Fibroblast of skin of right quadriceps (primary cell): ENCODE measurements around the gene KIFBP.
"Not testable (repeated sequence)": the region's sequence is repeated elsewhere in the genome, so short reads cannot be mapped to it uniquely, and the experiment has no call there.

Experiments
- DNase-seq: peaks from one replicate; pipeline ENCODE4 v3.0.0-alpha.2; 2013

The KIFBP gene

DNA sequence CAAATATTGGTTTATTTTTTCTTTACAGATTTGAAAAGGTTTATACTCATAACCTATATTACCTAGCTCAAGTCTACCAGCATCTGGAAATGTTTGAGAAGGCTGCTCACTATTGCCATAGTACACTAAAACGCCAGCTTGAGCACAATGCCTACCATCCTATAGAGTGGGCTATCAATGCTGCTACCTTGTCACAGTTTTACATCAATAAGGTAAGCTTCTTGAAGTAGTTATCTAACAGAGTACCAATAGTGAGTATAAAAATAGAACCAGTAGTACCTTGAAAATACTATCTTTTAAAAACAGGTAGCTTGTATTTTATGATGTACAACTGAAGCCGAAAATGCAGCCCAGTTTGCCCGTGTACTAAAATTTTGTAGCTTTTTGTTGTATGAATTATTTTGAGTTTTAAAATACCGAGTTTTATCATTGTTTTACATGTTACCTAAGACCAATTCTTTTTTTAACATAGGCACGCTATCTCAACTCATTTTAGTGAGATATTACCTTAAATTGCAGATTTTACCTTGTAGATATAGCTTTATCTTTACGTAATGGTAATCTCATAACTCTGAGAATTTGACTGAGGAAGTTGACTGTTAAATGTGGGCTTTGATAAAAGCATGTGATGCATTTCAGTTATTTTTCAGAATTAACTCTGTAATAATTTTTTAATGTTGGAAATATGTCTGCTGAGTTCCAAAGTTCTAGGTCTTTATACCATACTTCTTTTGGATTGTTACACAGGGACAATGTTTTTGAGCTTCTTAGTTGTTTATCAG lies 17.3 kb downstream of the KIFBP start:
- no peak for DNase-seq

DNA sequence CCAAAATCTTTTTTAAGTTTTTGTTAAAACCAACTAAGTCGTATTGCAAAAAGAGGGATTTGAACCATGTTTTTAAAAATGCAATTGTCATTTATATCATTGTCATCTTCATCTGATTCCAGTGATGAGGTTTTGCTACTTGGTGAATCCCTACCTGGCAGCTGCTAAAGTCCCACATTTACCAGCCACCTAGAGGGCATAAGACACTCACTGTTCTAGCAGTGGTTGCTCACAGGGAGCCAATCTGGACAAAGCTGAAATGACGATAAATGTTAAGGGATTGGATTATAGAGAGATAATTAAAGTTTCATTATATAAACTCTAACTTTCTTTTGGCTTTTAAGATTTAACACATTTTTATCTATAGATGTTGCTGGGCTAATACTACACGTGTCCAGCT lies 18.7 kb downstream of the KIFBP start:
- no peak for DNase-seq

DNA sequence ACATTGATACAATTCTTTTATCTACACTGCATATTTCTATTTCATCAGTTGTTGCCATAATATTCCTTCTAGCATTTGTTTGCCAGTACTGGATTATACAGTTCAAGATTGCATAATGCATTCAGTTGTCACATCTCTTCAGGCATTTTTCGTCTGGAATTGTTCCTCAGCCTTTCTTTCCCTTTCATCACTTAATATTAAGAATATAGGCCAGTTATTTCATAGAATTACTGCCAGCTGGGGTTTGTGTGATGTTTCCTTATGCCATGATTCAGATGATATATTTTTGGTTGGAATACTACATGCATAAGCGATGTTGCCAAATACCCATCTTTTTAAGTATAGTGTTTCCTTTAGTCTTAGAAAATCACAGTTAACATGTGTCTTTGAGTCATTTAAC lies 20.8 kb downstream of the KIFBP start:
- peak; percentile 25 for DNase-seq

DNA sequence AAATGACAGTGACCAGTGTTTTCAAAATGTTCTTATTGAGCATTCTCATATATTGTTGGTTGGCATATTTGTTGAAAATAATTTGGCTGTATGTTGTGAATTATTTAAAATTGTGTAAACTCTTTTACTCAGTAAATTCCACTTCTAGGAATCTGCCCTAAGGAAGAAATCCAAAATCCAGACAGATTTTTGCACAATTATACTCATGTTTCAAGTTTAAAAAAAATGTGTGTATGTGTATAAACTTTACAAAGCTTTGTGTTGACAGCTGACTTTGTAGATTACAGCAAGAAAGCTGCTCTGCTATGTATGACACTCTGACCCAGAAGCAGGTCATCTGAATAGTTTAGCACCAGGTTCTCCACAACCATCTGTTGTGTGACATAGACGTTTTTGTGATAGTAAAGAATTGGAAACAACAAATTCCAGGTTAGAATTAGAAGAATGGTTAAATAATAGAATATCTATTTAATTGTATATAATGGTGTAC lies 21.6 kb downstream of the KIFBP start:
- no peak for DNase-seq

DNA sequence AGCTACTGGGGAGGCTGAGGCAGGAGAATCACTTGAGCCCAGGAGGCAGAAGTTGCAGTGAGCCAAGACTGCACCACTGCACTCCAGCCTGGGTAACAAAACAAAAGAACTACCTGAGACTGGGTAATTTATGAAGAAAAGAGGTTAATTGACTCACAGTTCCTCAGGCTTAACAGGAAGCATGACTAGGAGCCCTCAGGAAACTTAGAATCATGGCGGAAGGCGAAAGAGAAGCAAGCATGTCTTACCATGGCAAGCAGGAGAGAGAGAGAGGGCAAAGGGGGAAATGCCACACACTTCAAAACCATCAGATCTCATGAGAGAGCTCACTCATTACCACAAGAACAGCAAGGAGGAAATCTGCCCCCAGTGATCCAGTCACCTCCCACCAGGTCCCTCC lies 24.2 kb downstream of the KIFBP start:
- not testable (repeated sequence) for DNase-seq

DNA sequence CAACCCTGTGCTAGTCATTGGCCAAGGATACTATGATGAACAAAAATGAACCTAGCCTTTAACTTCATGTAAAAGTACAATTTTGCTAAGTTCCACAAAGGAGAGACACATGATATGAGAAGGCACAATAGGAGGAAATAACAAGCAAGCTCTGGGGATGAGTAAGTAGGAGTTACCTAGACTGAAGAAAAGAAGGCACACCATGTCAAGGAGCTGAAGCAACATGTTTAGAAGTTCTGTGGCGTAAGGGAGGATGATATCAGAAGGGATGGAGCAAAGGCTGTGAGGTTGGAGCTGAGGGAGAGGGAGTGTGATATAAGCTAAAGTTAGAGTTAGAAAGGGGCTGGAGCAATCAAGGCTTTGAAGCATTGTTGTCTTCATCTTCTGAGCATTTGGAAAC lies 25.6 kb downstream of the KIFBP start:
- no peak for DNase-seq

DNA sequence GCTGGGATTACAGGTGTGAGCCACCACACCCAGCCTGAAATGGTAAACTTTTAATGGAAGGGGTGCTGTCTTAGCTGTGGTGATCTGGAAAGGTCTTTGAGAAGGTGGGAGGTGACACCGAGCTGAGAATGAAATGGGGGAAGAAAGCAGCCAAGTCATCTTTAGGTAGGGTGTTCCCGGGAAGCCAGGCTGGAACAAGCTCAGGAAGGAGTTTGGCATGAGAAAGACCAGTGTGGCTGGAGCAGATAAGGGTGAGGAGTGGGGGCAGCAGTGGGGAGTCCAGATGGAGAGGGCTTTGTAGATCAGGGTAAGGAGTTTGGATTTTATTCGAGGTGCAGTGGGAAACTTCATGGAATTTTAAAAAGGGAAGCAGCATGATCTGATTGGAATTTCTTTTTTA lies 30.0 kb downstream of the KIFBP start:
- DNase-seq, result no peak

DNA sequence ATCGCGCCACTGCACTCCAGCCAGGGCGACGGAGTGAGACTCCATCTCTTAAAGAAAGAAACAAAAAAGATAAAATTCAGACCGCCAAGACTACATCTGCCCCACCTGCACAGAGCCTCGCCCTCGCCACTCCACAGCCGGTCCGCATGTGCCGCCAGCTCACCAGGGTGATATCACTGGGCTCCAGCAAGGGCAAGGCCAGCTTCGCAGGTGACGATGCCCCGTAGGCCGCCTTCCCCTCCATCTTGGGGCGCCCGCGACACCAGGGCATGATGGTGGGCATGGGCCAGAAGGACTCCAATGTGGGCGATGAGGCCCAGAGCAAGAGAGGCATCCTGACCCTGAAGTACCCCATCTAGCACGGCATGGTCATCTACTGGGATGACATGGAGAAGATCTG lies 34.0 kb downstream of the KIFBP start:
- no peak for DNase-seq

DNA sequence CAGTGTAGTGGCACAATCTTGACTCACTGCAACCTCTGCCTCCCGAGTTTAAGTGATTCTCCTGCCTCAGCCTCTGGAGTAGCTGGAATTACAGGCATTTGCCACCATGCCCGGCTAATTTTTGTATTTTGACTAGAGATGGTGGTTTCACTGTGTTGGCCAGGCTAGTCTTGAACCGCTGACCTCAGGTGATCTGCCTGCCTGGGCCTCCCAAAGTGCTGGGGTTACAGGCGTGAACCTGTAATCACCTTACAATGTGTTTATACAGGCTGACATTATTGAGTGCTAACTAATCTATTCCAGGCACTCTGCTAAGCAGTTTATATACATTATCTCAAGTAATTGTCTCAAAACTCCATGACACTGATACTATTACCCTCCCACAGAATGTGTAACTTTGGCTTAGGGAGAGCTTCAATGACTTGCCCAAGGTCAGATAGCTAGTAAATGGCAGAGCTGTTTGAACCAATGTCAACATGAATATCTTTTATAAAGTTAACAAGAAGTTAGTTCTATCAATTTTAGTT lies 36.8 kb downstream of the KIFBP start:
- no peak for DNase-seq

DNA sequence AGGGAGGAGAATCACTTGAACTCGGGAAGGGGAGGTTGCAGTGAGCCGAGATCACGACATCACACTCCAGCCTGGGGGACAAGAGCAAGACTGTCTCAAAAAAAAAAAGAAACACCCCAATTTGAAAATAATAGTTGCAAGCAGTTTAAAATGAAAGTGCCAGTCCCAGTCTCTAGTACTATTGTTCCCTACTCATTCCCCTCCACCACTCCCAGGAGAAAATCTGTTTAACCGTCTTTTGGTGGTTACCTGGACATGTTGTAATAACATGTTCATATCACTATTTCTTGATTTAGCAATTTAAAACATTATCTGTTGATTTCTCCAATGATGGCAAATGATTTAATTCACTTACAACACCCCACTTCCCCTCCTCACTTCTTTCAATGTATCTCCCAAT lies 44.7 kb downstream of the KIFBP start:
- DNase-seq, result no peak

DNA sequence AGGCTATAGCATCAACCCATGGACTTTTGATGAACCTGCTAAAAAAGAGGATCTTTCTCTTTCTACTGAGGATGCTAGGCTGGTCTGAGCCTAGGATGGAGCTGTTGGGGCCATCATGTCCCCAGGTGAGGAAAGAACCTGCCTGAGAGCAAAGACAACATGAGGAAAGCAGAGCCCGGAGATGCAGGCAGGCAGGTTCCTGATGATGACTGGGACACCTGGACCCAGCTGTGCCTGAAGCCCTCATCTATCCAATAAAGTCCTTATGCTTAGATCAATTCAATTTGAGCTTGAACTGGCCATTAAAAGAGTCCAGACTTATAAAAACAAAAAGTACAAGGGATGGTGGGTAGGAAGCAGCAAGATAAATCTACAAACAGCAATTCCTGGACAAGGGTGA lies 48.9 kb downstream of the KIFBP start:
- DNase-seq, result no peak

DNA sequence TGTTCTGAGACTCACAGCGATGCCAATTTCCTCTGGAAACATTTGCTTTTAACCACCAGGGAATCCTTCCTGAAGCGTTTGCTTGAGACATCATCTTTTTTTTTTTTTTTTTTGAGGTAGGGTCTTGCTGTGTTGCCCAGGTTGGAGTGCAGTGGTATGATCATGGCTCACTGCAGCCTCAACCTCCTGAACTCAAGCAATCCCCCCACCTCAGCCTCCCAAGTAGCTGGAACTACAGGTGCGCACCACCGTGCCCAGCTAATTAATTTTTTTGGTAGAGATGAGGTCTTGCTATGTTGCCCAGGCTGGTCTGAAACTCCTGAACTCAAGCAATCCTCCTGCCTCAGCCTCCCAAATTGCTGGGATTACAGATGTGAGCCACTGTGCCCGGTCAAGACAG lies 52.3 kb downstream of the KIFBP start:
- not testable (repeated sequence) for DNase-seq

DNA sequence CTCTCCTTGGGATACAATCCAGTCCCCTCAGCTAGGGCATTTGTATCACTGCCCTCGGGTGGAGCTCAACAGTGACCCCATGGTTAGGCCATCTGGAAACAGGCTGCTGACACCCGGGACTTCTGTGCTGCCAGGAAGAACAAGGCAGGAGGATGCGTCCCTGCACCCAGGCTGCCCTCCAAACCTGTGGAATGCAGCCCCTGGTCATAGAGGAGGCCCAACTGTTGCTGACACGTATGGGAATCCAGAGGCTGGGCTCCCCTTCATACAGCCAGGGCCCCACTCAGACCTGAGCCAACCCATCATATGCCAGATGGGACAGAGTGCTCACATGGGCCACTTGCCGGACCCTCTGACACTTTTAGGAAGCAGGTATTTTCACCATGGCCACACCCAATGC lies 53.8 kb downstream of the KIFBP start:
- DNase-seq, result no peak

DNA sequence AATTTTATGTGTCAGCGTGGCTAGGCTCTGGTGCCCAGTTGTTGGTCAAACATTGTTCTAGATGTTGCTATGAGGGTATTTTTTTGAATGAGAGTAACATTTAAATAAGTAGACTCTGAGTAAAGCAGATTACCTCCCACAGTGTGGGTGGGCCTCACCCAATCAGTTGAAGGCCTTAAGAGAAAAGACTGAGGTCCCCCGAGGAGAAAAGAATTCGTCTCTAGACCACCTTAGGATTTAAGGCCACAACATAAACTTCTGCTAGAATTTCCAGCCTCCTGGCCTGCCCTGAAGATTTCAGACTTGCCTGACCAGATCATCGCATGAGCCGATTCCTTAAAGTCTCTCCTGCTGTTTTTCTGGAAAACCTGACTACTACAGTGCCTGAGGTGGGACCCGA lies 54.2 kb downstream of the KIFBP start:
- DNase-seq, result no peak

DNA sequence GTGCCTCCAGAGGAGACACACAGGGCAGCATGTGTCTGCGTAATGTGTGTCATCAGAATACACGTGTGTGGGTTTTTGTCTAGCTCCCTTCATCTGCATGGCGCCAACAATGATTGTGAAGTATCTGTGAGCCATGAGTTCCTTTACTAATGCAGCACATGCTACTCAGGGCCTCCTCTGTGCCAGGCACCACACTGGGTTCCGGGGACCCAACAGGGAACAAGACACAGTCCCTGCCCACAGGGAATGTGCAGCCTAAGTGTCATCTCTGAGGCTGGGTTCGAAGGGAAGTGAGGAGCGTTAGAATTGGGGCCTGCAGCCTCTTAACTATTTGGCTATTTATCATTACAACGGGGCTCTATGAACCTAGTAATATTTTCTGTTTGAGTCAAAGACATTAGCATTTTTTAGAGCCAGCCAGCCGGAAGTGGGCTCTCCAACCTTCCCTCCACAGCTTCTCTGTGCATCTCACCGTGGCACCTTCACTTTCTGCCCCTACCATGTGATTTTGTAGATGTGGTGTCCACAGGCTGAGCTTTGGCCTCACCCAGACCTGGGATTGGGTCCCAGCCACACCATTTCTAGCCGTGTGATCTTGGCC lies 55.4 kb downstream of the KIFBP start:
- no peak for DNase-seq

DNA sequence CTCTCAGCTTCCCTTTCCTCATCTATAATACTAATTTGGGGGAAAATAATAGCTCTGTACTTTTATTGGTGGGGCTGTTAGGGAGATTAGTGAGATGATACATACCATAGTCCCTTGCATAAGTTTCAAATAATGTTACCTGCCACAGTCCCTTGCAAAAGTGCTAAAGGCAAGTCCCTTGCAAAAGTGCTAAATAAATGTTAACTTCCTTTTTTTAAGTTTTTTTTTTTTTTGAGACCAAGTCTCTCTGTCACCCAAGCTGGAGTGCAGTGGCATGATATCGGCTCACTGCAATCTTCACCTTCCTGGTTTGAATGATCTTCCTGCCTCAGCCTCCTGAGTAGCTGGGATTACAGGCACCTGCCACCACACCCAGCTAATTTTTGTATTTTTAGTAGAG lies 55.9 kb downstream of the KIFBP start:
- DNase-seq, result no peak

DNA sequence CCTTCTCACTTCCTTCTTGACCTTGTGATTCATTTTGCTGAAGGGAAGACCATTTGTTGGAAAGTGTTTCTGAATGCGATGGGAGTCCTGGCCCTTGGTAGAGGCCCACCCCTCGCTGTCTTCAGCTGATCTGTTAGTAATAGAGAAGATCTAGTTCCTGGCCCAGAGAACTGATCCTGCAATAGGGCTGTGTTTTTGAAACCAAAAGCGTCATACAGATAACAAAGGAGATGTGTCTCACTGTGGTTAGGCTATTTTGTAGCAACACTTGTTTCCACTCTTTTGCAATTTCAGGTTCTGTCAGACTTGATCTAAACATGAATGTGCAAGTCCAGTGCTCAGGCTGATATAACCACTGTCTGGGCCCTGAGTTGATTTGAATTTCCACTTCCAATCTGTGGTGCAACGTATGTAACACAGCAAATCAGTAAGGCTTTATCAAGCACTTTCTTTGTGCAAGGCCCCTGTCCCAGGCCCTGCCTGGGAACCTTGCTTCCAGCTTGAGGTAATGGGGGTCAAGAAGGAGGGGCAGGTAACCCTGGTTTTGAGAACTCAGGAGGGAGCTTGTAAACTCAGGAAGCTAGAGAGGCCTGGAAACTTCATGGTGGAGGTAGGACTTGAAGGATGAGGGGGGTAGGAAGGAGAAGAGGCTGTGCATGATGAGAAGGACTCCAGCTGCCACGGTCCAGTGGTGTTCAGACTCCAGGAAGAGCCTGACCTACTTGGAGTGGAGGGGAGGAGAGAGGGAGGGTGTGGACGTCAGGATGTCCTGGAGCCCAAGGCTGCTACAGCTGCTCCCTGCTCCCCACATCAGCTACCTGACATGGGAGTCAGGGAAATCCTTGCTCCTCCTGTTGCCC lies 57.1 kb downstream of the KIFBP start:
- DNase-seq, result no peak

DNA sequence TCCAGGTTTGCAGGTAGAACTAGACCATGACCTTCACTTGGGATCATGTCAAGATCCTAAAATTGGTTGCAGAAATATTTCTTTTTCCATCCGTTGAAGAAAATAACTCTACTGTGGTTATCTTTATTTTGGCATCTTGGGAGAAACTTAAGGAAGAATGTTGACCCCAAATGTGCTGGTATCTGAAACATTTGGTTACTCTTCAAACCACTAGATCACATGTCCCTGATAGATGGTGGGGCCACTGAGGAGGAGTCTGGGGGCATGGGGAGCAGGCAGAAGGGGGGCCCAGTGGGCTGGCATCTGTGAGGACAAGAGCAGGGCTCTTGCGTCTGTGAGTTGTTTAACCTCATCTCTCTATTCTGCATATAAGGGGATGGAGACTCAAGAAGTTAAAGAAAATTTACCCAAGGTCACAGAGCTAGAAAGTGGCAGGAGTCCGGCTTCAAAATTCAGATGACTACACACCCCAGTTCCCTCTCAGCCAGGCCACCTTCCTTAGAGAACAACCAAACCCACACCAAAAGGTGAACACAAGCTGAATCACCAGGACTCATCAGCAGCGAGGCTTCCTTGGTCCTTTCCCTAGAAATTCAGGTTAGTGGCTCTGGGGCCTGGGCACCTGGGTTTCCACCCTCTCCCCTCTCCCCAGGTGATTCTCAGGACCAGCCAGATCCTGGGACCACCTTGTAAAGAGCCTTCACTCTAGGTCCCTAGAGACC lies 58.7 kb downstream of the KIFBP start:
- DNase-seq, result no peak

DNA sequence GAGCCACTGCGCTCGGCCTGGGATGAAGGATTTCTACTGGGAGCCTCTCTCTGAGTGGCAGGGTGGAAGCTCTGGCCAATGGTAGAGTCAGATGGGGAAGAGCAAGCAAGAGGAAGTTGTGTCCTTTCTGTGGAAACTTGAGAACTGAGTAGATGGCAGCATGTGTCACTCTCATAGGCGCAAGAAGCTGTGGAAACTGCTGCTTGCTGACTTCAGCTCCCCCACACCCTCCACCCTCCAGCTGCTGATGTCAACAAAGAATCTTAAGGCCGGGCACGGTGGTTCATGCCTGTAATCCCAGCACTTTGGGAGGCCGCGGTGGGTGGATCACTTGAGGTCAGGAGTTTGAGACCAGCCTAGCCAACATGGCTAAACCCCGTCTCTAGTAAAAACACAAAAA lies 59.5 kb downstream of the KIFBP start:
- peak; percentile 39 for DNase-seq

DNA sequence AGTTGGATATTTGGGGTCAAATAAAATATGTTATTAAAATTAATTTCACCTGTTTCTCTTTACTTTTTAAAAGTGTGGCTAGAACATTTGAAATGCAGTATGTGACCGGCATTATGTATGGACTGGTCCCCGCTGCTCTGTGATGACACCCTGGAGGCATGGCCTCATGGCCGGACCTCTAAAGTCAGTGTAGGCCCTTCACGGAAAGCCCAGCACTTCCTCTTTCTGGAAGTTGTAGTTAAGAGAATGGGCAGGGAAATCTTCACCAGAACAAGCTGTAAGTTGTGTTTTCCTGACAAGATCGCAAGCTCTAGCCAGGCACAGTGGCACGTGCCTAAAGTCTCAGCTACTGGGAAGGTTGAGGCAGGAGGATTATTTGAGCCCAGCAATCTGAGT lies 61.0 kb downstream of the KIFBP start:
- no peak for DNase-seq

DNA sequence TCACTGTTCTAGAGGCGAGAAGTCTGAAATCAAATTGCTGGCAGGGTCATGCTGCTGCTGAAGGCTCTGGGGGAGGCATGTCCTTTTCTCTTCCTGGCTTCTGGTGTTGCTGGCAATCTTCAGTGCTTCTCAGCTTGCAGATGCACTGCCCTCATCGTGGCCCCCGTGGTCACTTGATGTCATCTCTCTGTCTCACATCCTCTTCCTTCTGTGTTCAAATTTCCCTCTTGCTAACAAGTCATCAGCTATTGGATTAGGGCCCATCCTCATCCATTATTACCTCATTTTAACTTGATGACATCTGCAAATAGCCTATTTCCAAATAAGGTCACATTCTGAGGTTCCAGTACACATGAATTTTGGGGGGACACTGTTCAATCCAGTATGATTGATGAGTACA lies 62.7 kb downstream of the KIFBP start:
- peak; percentile 60 for DNase-seq

DNA sequence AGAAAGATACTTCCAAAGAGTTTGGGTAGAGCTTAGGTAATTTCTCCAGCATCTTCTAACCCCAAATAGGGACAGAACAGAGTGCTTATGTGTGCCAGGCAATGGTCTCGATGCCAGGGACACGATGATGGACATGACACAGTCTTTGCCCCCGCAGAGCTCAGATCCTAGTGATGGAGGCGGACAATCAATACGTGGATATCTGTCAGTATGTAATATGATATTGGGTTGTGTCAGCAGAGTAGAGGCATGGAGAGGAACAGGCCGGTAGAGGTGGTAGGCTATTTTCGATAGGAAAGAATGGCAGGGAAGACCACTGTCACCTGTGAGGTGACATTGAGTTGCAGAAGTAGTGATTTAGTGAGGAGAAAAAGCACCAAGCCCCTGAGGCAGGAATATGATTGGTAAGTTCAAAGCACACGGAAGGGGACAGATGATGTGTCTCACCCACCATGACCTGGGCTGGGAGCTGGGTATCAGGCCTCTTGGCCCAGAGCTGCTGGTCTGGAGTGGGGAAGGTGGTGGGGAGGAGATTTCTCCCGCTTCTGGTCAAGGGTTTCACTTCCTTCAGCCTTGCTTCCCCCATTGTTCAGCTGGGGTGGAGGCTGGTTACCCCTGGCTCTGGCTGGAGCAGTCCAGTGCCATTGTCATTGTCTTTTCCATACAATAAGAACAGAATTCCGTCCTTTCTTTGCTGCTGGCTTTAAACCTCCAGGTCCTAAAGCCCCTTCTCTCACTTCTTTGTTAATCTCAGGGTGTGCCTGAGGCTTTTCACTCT lies 63.3 kb downstream of the KIFBP start:
- DNase-seq, result no peak
